LoVo (cell line): ENCODE results near the gene SRRM3.
"Not testable (repeated sequence)": the region's sequence is repeated elsewhere in the genome, so short reads cannot be mapped to it uniquely, and the experiment has no call there.

Experiments
- DNase-seq: peaks from one replicate; pipeline ENCODE4 v3.0.0-alpha.2; 2016; ENCODE audit warnings: low spot score

The SRRM3 gene

GRCh38 chr7:76291351-76292212 is 89.9 kb downstream of the SRRM3 start:
- peak; percentile 98 for DNase-seq

- no peak for DNase-seq
Observed at GRCh38 chr7:76292213-76292573, 90.5 kb downstream of the SRRM3 start.

GRCh38 chr7:76292911-76293310 is 91.2 kb downstream of the SRRM3 start:
- DNase-seq: not testable (repeated sequence)

GRCh38 chr7:76293407-76293901 is 91.8 kb downstream of the SRRM3 start:
- no peak for DNase-seq

- peak; percentile 92 for DNase-seq
Observed at GRCh38 chr7:76294344-76295024, 92.8 kb downstream of the SRRM3 start.

- DNase-seq: peak; percentile 72
Observed at GRCh38 chr7:76296743-76297740, 95.3 kb downstream of the SRRM3 start.

GRCh38 chr7:76300166-76300731 is 98.6 kb downstream of the SRRM3 start:
- DNase-seq: peak; percentile 86

- DNase-seq: no peak
Observed at GRCh38 chr7:76301000-76301399, 99.3 kb downstream of the SRRM3 start.

GRCh38 chr7:76302347-76303201 is 100.9 kb downstream of the SRRM3 start, which contains the start of gene HSPB1:
TSS of gene HSPB1 (plus strand) at chr7:76302673. CDS start at chr7:76302713, 40 bp downstream.
- DNase-seq: no peak

GRCh38 chr7:76303202-76304147 is 101.8 kb downstream of the SRRM3 start:
- DNase-seq: peak; percentile 83

- no peak for DNase-seq
Observed at GRCh38 chr7:76304888-76305375, 103.2 kb downstream of the SRRM3 start.

GRCh38 chr7:76308874-76309273 is 107.2 kb downstream of the SRRM3 start:
- DNase-seq: not testable (repeated sequence)

GRCh38 chr7:76309341-76310101 is 107.8 kb downstream of the SRRM3 start:
- not testable (repeated sequence) for DNase-seq

GRCh38 chr7:76310102-76310957 is 108.6 kb downstream of the SRRM3 start:
- no peak for DNase-seq

GRCh38 chr7:76311838-76312237 is 110.1 kb downstream of the SRRM3 start:
- not testable (repeated sequence) for DNase-seq

- DNase-seq: peak; percentile 96
Observed at GRCh38 chr7:76314042-76314721, 112.5 kb downstream of the SRRM3 start.

GRCh38 chr7:76314740-76315139 is 113.0 kb downstream of the SRRM3 start:
- not testable (repeated sequence) for DNase-seq
